Endodermal cell (in vitro differentiated cells): ENCODE data around the gene SCIN. TPM values are rescaled to one million over a fixed set of nuclear protein-coding genes. Genes with fewer than 3 reads are reported as not detected.

Experiments used
- DNase-seq: peaks from one replicate; pipeline ENCODE4 v3.0.0-alpha.2; 2017
- H3K27ac ChIP-seq: 2 replicates; pipeline ENCODE4 v1.5.1; 2013; ENCODE audit warnings: mild to moderate bottlenecking, low read depth, low read length, moderate library complexity
- H3K27me3 ChIP-seq: 2 replicates; pipeline ENCODE4 v1.6.1; 2013; ENCODE audit warnings: mild to moderate bottlenecking, low read length, moderate library complexity; ENCODE audit not compliant: insufficient read depth, control insufficient read depth, poor library complexity, severe bottlenecking
- H3K36me3 ChIP-seq: 2 replicates; pipeline ENCODE4 v1.7.0; 2013; ENCODE audit warnings: mild to moderate bottlenecking, low read length, moderate library complexity; ENCODE audit not compliant: control insufficient read depth, insufficient read depth
- H3K4me1 ChIP-seq: one replicate; pipeline ENCODE4 v1.7.0; 2013; ENCODE audit warnings: low read length; ENCODE audit not compliant: control insufficient read depth, insufficient read depth
- H3K4me3 ChIP-seq: 2 replicates; pipeline ENCODE4 v1.5.1; 2013; ENCODE audit warnings: mild to moderate bottlenecking, low read length, moderate library complexity
- H3K9ac ChIP-seq: 2 replicates; pipeline ENCODE4 v1.6.1; 2013; ENCODE audit warnings: mild to moderate bottlenecking, low read length, moderate library complexity; ENCODE audit not compliant: poor library complexity, severe bottlenecking; ENCODE audit errors: extremely low read depth
- H3K9me3 ChIP-seq: 2 replicates; pipeline ENCODE4 v1.6.1; 2013; ENCODE audit warnings: mild to moderate bottlenecking, low read length, moderate library complexity; ENCODE audit not compliant: control insufficient read depth
- H3K27ac Mint-ChIP-seq: 2 replicates; pipeline ENCODE4 v1.8.0; 2020; ENCODE audit warnings: mixed read lengths
- H3K27me3 Mint-ChIP-seq: 2 replicates; pipeline ENCODE4 v1.8.0; 2021; ENCODE audit warnings: mild to moderate bottlenecking, mixed read lengths; ENCODE audit not compliant: insufficient read depth
- H3K36me3 Mint-ChIP-seq: 2 replicates; pipeline ENCODE4 v1.8.0; 2020; ENCODE audit warnings: low read depth, mixed read lengths
- H3K4me1 Mint-ChIP-seq: 2 replicates; pipeline ENCODE4 v1.8.0; 2020; ENCODE audit warnings: mixed read lengths
- H3K4me3 Mint-ChIP-seq: 2 replicates; pipeline ENCODE4 v1.8.0; 2020; ENCODE audit warnings: mild to moderate bottlenecking, moderate library complexity, mixed read lengths
- H3K9me3 Mint-ChIP-seq: 2 replicates; pipeline ENCODE4 v1.8.0; 2020; ENCODE audit warnings: mild to moderate bottlenecking, mixed read lengths
- CTCF ChIP-seq: fragments of 200-600 bp; sonication (generic); conservative IDR thresholded peaks from 2 replicates; pipeline ENCODE4 v1.5.0; 2021; ENCODE audit warnings: antibody characterized with exemption, mild to moderate bottlenecking
- WGBS, 2 experiments: methylation state at CpG; one replicate each; pipeline versions ENCODE4 v1.1.5 to v1.1.7; 2013; ENCODE audit warnings: missing lambda C conversion rate in 2 of 2, mixed read lengths in 1 of 2; ENCODE audit not compliant: insufficient coverage in 1 of 2, insufficient read length in 1 of 2; 5-methylcytosine and 5-hydroxymethylcytosine counted together
- total RNA-seq, 2 donors: library from RNA; stranded (reverse); fragmentation: NEBNext Ultra II Directional in 1 of 2; extraction: Animal tissue kit (Norgen Biotek cat#: 25700) in 1 of 2; gene quantifications; 2 replicates in 1 of 2; 3 replicates in 1 of 2; pipeline ENCODE4 v1.2.1, GENCODE V29; 2021

Gene SCIN
- total RNA-seq, 2 donors from 2014 or later = 0.15 TPM; not detected in 1

- Mint-ChIP-seq H3K27ac (no peak overlapping the region), H3K4me1 (peaks cover 2% of the 10 kb centered on the region), H3K4me3 (no peak overlapping the region), H3K27me3 (no peaks in the 10 kb centered on the region), H3K9me3 (peaks cover 5% of the 10 kb centered on the region), H3K36me3 (peaks cover 11% of the 10 kb centered on the region)
- no peaks in the 10 kb centered on the region for H3K9me3 ChIP-seq
- H3K4me1 ChIP-seq = no peaks in the 10 kb centered on the region
- H3K9ac ChIP-seq = no peak overlapping the region
- no peak for TF ChIP-seq CTCF
- H3K4me3 ChIP-seq = no peak overlapping the region
- H3K27ac ChIP-seq = no peak overlapping the region
- WGBS, 2 experiments = 94% methylated on average over 1 of the region's 1 CpG; no CpG with 5 or more reads in 1 of the 2 experiments
- no peaks in the 10 kb centered on the region for H3K27me3 ChIP-seq
- no peak for DNase-seq
- no peaks in the 10 kb centered on the region for H3K36me3 ChIP-seq
These were observed 125.4 kb downstream of the SCIN start for GRCh38 chr7:12695965-12696364.

- Mint-ChIP-seq H3K4me3 (no peak overlapping the region), H3K9me3 (peaks cover 22% of the 10 kb centered on the region), H3K36me3 (peaks cover 10% of the 10 kb centered on the region), H3K4me1 (peaks cover 2% of the 10 kb centered on the region), H3K27me3 (no peaks in the 10 kb centered on the region), H3K27ac (no peak overlapping the region)
- 88 to 94% methylated on average over 6 to 10 of the region's 10 CpGs for WGBS, 2 experiments
- H3K9ac ChIP-seq = no peak overlapping the region
- no peak for TF ChIP-seq CTCF
- H3K27me3 ChIP-seq = no peaks in the 10 kb centered on the region
- no peaks in the 10 kb centered on the region for H3K4me1 ChIP-seq
- no peak overlapping the region for H3K4me3 ChIP-seq
- H3K9me3 ChIP-seq = peaks cover 6% of the 10 kb centered on the region
- H3K27ac ChIP-seq = no peak overlapping the region
- DNase-seq = no peak
- no peaks in the 10 kb centered on the region for H3K36me3 ChIP-seq
These were observed 128.8 kb downstream of the SCIN start for GRCh38 chr7:12699299-12699698.

GRCh38 chr7:12701433-12701832 is 130.9 kb downstream of the SCIN start:
- no peak for TF ChIP-seq CTCF
- H3K9me3 Mint-ChIP-seq = peaks cover 22% of the 10 kb centered on the region
- no peaks in the 10 kb centered on the region for H3K4me1 Mint-ChIP-seq
- no peak overlapping the region for H3K4me3 Mint-ChIP-seq
- peaks cover 6% of the 10 kb centered on the region for H3K9me3 ChIP-seq
- no peak overlapping the region for H3K27ac Mint-ChIP-seq
- H3K4me1 ChIP-seq = no peaks in the 10 kb centered on the region
- H3K36me3 Mint-ChIP-seq = peaks cover 10% of the 10 kb centered on the region
- H3K9ac ChIP-seq = no peak overlapping the region
- no peaks in the 10 kb centered on the region for H3K27me3 ChIP-seq
- no peak for DNase-seq
- WGBS, 2 experiments = 88% methylated on average over 1 of the region's 2 CpGs; no CpG with 5 or more reads in 1 of the 2 experiments
- no peaks in the 10 kb centered on the region for H3K27me3 Mint-ChIP-seq
- H3K36me3 ChIP-seq = no peaks in the 10 kb centered on the region
- H3K4me3 ChIP-seq = no peak overlapping the region
- H3K27ac ChIP-seq = no peak overlapping the region
